BLaER1 treated with 17β-estradiol and CSF1 and Interleukin-3, amounts not matched to agents 10 nM and 100 nM (cell line): ENCODE results near the gene CYP4F22.

ENCODE experiments used
- H3K27ac ChIP-seq, 11 experiments: shearing (Covaris generic); formaldehyde crosslinking; 2 replicates each; pipeline ENCODE4 v1.8.1; 2022
- H3K27me3 ChIP-seq, 11 experiments: shearing (Covaris generic); formaldehyde crosslinking; 2 replicates each; pipeline ENCODE4 v1.8.1; 2022
- H3K36me3 ChIP-seq, 11 experiments: shearing (Covaris generic); formaldehyde crosslinking; 2 replicates each; pipeline ENCODE4 v1.8.1; 2022
- H3K4me1 ChIP-seq, 10 experiments: shearing (Covaris generic); formaldehyde crosslinking; 2 replicates each; pipeline ENCODE4 v1.8.1; 2022
- H3K4me2 ChIP-seq, 11 experiments: shearing (Covaris generic); formaldehyde crosslinking; 2 replicates each; pipeline ENCODE4 v1.8.1; 2022
- H3K4me3 ChIP-seq, 10 experiments: shearing (Covaris generic); formaldehyde crosslinking; 2 replicates each; pipeline ENCODE4 v1.8.1; 2022
- H3K9ac ChIP-seq, 11 experiments: shearing (Covaris generic); formaldehyde crosslinking; 2 replicates each; pipeline ENCODE4 v1.8.1; 2022
- H3K9me3 ChIP-seq, 11 experiments: shearing (Covaris generic); formaldehyde crosslinking; replicated peaks in 1 of 11; 2 replicates each; pipeline ENCODE4 v1.8.1; 2022
- H4K20me1 ChIP-seq, 11 experiments: shearing (Covaris generic); formaldehyde crosslinking; 2 replicates each; pipeline ENCODE4 v1.8.1; 2022
- Cebpa-rat ChIP-seq, 11 experiments: shearing (Covaris generic); IDR thresholded peaks; 2 replicates each; pipeline ENCODE4 v1.8.1; 2022

The CYP4F22 gene

DNA sequence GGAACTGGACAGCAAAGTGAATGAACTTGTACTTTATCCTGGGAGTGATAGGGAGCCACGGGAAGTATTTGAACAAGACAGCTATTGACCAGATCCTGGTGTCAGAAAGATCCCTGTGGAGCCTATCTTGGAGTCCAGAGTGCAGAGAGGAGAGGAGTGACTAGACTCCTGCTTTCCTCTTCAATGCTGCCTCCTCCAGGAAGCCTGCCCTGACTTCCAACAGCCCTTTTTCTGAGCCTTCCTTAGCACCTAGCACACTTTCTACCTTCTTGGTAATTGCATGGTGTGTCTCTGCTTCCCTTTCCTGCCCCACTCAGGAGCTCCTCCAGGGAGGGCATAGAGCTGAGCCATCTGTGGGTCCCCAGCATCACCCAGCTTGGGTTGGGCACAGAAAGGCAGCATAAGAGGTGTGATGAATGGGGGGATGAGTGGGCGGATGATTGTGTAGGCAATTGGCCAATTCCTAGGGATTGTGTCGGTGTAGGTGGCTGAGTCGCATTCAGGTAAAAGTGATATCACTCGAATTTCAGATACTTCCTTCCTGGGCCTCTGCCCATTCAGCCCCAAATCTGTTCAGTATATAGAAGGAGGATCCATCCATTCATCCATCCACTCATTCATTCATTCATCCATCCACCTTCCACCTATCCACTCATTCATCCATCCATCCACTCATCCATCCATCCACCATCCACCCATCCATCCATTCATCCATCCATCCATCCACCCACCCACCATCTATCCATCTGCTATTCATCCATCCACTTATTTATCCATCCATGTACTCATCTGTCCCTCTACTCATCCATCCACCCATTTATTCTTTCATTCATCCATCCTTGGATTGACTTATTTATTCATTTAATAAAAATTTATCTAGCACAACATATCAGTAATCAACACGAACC lies 26.9 kb downstream of the CYP4F22 start:
- no peaks in the 10 kb centered on the region for H4K20me1 ChIP-seq
- peaks cover 0 to 7% (median 0%) of the 10 kb centered on the region in 11 experiments; a peak in 2 of 22 replicates for H3K36me3 ChIP-seq
- H3K4me3 ChIP-seq = no peak overlapping the region
- no peaks in the 10 kb centered on the region for H3K27me3 ChIP-seq
- no peak overlapping the region for H3K9ac ChIP-seq
- peaks cover 0 to 54% (median 37%) of the 10 kb centered on the region in 10 experiments; a peak in 17 of 20 replicates for H3K4me1 ChIP-seq
- peaks cover 29 to 48% (median 35%) of the 10 kb centered on the region in 11 experiments for H3K9me3 ChIP-seq
- H3K4me2 ChIP-seq = peak overlapping the region in 6 of 11 experiments; percentile 88 to 95 (median 92); a peak in 9 of 22 replicates
- TF ChIP-seq Cebpa-rat (IDR thresholded peaks at IDR 0.05) = no peak
- H3K27ac ChIP-seq = peak overlapping the region in 6 of 11 experiments; percentile 79 to 95 (median 92); a peak in 13 of 22 replicates

DNA sequence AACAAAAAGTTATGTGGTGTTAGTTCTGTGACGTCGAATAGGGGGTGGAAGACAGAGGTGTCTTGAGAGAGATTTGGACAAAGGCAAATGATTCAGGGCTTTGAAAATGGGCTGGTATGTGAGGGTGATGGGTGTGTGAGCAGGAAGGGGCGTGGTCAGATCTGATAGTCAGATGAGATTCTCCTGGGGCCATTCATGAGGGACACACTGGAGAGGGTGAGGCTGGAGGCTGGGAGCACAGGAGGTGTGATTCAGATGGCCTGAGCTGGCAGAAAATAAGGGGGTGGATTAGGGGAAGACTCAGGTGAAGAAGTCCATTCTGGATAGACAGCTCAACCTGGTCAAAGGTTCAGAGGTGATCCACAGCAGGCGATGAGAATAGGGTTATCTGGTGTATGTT lies 28.0 kb downstream of the CYP4F22 start:
- Histone ChIP-seq H4K20me1 (no peaks in the 10 kb centered on the region), H3K9me3 (peaks cover 19 to 47% (median 28%) of the 10 kb centered on the region in 11 experiments), H3K9ac (no peak overlapping the region; a peak in 1 of 22 replicates), H3K27ac (peak overlapping the region in 2 of 11 experiments; percentile 4 to 21; a peak in 2 of 22 replicates), H3K4me2 (peak overlapping the region in 2 of 11 experiments; percentile 34 to 36; a peak in 6 of 22 replicates), H3K27me3 (no peaks in the 10 kb centered on the region), H3K4me1 (peaks cover 0 to 49% (median 36%) of the 10 kb centered on the region in 10 experiments; a peak in 17 of 20 replicates), H3K36me3 (no peaks in the 10 kb centered on the region), H3K4me3 (no peak overlapping the region)
- no peak for TF ChIP-seq Cebpa-rat (IDR thresholded peaks at IDR 0.05)

DNA sequence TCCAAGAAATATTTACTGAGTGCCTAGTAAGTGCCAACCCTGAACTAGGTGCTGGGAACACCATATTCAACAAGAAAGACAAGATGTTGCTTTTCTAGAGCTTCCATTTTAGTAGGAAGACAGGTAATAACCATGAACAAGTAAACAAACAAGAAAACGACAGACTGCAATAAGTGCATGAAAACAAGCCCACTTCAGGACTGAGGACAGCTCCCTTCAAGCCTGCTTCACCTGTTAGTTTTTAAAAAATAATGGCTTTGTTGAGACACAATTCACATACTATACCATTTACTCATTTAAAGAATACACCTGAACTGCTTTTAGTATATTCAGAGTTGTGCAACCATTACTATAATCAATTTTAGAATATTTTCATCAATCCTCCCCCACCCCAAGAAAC lies 30.4 kb downstream of the CYP4F22 start:
- no peak overlapping the region for H3K4me2 ChIP-seq
- peaks cover 19 to 44% (median 28%) of the 10 kb centered on the region in 11 experiments for H3K9me3 ChIP-seq
- H3K4me1 ChIP-seq = peaks cover 7 to 34% (median 18%) of the 10 kb centered on the region in 10 experiments

DNA sequence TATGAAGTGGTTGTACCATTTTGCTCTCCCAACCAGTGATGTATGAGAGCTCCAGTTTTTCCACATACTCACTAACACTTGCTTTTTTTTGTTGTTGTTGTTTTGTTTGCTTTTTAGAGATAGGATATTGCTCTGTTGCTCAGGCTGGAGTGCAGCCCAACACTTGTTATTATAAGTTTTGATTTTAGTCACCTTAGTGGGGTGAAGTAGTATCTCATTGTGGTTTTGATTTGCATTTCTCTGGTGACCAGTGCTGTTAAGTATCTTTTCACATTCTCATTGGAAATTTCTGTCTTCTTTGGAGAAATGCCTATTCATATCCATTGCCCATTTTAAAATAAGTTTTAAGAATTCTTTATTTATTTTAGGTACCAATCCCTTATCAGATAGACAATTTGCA lies 31.3 kb downstream of the CYP4F22 start:
- no peak overlapping the region for H3K4me2 ChIP-seq

More for the DNA sequence above, 30.4 kb downstream of the CYP4F22 start:
- Histone ChIP-seq H3K4me3 (no peak overlapping the region), H3K27me3 (no peaks in the 10 kb centered on the region), H4K20me1 (no peaks in the 10 kb centered on the region), H3K36me3 (no peaks in the 10 kb centered on the region), H3K27ac (no peak overlapping the region), H3K9ac (no peak overlapping the region)
- TF ChIP-seq Cebpa-rat (IDR thresholded peaks at IDR 0.05) = no peak

DNA sequence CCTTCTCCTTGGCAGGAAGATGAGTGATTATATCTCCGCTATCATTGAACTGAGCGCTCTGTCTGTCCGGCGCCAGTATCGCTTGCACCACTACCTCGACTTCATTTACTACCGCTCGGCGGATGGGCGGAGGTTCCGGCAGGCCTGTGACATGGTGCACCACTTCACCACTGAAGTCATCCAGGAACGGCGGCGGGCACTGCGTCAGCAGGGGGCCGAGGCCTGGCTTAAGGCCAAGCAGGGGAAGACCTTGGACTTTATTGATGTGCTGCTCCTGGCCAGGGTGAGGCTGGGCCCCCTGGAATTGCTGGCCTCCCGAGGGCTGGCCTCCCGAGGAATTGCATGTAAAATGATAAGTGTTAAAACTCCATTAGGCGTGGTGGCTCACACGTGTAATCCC lies 32.1 kb downstream of the CYP4F22 start:
- peaks cover 19 to 44% (median 28%) of the 10 kb centered on the region in 11 experiments for H3K9me3 ChIP-seq
- TF ChIP-seq Cebpa-rat (IDR thresholded peaks at IDR 0.05) = no peak
- H3K27me3 ChIP-seq = no peaks in the 10 kb centered on the region

More for the DNA sequence above, 31.3 kb downstream of the CYP4F22 start:
- Histone ChIP-seq H3K4me1 (peaks cover 7 to 34% (median 14%) of the 10 kb centered on the region in 10 experiments; a peak in 18 of 20 replicates), H3K9me3 (peaks cover 19 to 44% (median 28%) of the 10 kb centered on the region in 11 experiments), H3K4me3 (no peak overlapping the region), H4K20me1 (no peaks in the 10 kb centered on the region), H3K27me3 (no peaks in the 10 kb centered on the region), H3K27ac (no peak overlapping the region), H3K36me3 (no peaks in the 10 kb centered on the region), H3K9ac (no peak overlapping the region)
- TF ChIP-seq Cebpa-rat (IDR thresholded peaks at IDR 0.05) = no peak

DNA sequence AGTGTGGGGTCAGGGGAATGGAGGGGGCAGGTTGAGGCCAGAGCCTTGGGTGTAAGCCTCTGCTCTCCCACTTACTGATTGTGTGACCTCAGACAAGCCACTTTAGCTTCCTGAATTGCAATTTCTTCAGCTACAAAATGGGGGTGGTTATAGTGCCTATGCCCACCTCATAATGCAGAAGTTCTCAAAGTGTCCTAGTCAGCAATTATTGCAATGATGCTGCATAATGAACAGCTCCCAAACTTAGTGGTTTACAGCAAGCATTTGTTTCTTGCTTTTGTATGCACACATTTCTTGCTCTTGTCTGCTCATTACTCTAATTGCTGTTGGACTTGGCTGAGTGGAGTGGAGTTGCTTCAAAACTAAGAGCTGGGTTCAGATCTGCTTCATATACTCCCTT lies 36.0 kb downstream of the CYP4F22 start:
- Histone ChIP-seq H3K9ac (no peak overlapping the region), H3K27me3 (no peaks in the 10 kb centered on the region), H3K4me3 (no peak overlapping the region), H3K9me3 (peaks cover 0 to 20% (median 10%) of the 10 kb centered on the region in 11 experiments; a peak in 17 of 22 replicates), H3K27ac (peak overlapping the region in 2 of 11 experiments; percentile 7 to 36; a peak in 1 of 22 replicates), H4K20me1 (no peaks in the 10 kb centered on the region), H3K4me2 (peak overlapping the region in 5 of 11 experiments; percentile 9 to 73 (median 51); a peak in 9 of 22 replicates), H3K36me3 (no peaks in the 10 kb centered on the region), H3K4me1 (peaks cover 6 to 24% (median 13%) of the 10 kb centered on the region in 10 experiments; a peak in 18 of 20 replicates)
- no peak for TF ChIP-seq Cebpa-rat (IDR thresholded peaks at IDR 0.05)

More for the DNA sequence above, 32.1 kb downstream of the CYP4F22 start:
- Histone ChIP-seq H3K9ac (no peak overlapping the region), H4K20me1 (no peaks in the 10 kb centered on the region), H3K4me1 (peaks cover 6 to 32% (median 14%) of the 10 kb centered on the region in 10 experiments; a peak in 18 of 20 replicates), H3K36me3 (no peaks in the 10 kb centered on the region), H3K4me3 (no peak overlapping the region), H3K4me2 (no peak overlapping the region), H3K27ac (no peak overlapping the region)

DNA sequence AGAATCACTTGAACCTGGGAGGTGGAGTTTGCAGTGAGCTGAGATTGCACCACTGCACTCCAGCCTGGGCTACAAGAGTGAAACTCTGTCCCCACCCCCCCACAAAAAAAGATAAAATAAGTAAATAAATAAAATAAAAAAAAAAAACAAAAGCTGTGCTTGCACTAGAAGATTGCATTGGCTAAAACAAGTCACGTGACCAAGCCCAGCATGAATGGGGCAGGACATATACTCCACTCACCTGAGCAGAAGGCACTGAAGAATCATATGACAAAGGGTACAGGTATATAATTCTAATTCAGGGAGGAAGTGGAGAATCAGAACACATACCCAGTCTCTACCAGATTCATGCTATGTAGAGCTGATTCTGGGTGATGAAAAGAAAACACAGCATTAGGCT lies 36.6 kb downstream of the CYP4F22 start:
- H3K9me3 ChIP-seq = peaks cover 0 to 13% (median 5%) of the 10 kb centered on the region in 11 experiments; a peak in 5 of 22 replicates
- no peaks in the 10 kb centered on the region for H3K36me3 ChIP-seq
- H3K9ac ChIP-seq = no peak overlapping the region
- no peak overlapping the region for H3K4me3 ChIP-seq
- no peaks in the 10 kb centered on the region for H4K20me1 ChIP-seq
- H3K4me2 ChIP-seq = peak overlapping the region in 3 of 11 experiments; percentile 51 to 73 (median 67); a peak in 6 of 22 replicates
- no peaks in the 10 kb centered on the region for H3K27me3 ChIP-seq
- H3K4me1 ChIP-seq = peaks cover 6 to 24% (median 13%) of the 10 kb centered on the region in 10 experiments; a peak in 18 of 20 replicates
- no peak for TF ChIP-seq Cebpa-rat (IDR thresholded peaks at IDR 0.05)
- 0 out of 22 replicates have a peak overlapping the region, but pooled peaks of 1 of the 11 experiments have one; percentile 36 for H3K27ac ChIP-seq

DNA sequence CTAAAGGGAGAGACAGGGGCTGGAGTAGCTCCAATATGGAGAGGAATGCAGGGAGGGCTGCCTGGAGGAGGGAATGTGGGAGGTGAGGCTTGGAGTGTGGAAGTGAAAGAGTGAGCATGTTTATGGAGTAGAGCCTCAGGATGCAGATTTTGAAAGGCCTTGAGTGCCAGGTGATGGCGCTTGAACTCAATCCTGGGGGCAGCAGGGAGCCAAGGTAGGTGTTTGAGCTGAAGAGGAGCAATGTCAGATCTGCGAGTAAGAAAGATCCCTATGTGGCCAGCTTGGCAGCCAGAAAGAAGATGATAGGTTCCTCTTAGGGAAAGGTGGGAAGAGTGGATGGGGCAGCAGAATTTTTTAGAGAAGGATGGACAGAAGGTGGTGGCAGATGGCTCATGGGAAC lies 40.3 kb downstream of the CYP4F22 start:
- no peaks in the 10 kb centered on the region for H3K9me3 ChIP-seq
- no peaks in the 10 kb centered on the region for H3K36me3 ChIP-seq
- H3K9ac ChIP-seq = no peak overlapping the region
- no peaks in the 10 kb centered on the region for H4K20me1 ChIP-seq
- peaks cover 10 to 31% (median 16%) of the 10 kb centered on the region in 10 experiments; a peak in 16 of 20 replicates for H3K4me1 ChIP-seq
- H3K27me3 ChIP-seq = no peaks in the 10 kb centered on the region
- no peak overlapping the region for H3K4me2 ChIP-seq
- no peak for TF ChIP-seq Cebpa-rat (IDR thresholded peaks at IDR 0.05)
- no peak overlapping the region for H3K4me3 ChIP-seq
- H3K27ac ChIP-seq = no peak overlapping the region

DNA sequence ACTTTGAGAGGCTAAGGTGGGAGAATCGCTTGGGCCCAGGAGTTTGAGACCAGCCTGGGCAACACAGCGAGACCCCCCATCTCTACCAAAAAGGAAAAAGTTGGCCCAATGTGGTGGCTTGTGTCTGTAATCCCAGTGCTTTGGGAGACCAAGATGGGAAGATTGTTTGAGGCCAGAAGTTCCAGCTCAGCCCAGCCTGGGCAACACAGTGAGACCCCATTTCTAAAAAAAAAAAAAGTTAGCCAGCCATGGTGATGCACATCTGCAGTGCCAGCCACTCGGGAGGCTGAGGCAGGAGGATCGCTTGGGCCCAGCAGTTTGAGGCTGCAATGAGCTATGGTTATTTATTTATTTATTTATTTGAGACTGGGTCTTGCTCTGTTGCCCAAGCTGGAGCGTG lies 41.3 kb downstream of the CYP4F22 start:
- H3K27ac ChIP-seq = no peak overlapping the region
- H3K4me3 ChIP-seq = no peak overlapping the region
- TF ChIP-seq Cebpa-rat (IDR thresholded peaks at IDR 0.05) = no peak
- no peaks in the 10 kb centered on the region for H3K27me3 ChIP-seq
- H3K36me3 ChIP-seq = no peaks in the 10 kb centered on the region
- no peaks in the 10 kb centered on the region for H3K9me3 ChIP-seq
- H4K20me1 ChIP-seq = no peaks in the 10 kb centered on the region
- H3K4me2 ChIP-seq = no peak overlapping the region
- peaks cover 6 to 22% (median 13%) of the 10 kb centered on the region in 10 experiments; a peak in 16 of 20 replicates for H3K4me1 ChIP-seq
- no peak overlapping the region for H3K9ac ChIP-seq
